GM12878 (cell line): ENCODE data around the gene LMX1B.

ENCODE experiments used
- ATF2 ChIP-seq: IDR thresholded peaks from 2 replicates; pipeline ENCODE4 v1.6.1; 2012; ENCODE audit warnings: low read length, inconsistent platforms
- CHD1 ChIP-seq: IDR thresholded peaks from 2 replicates; pipeline ENCODE4 v1.6.1; 2012; ENCODE audit warnings: low read depth, low read length, improper control_type of control experiment
- CREM ChIP-seq: IDR thresholded peaks from 2 replicates; pipeline ENCODE4 v1.6.1; 2014; ENCODE audit warnings: antibody characterized with exemption, low read depth
- CTCF ChIP-seq, 3 experiments: IDR thresholded peaks in 2 of 3; conservative IDR thresholded peaks in 1 of 3; 2 replicates each; pipeline ENCODE4 v1.5.1; 2011; ENCODE audit warnings: low read depth in 3 of 3, low read length in 3 of 3, mild to moderate bottlenecking in 3 of 3, control low read depth in 2 of 3, moderate library complexity in 2 of 3, inconsistent platforms in 1 of 3, mixed read lengths in 1 of 3; ENCODE audit not compliant: control insufficient read depth in 2 of 3, insufficient read depth in 1 of 3; ENCODE audit errors: extremely low read depth in 1 of 3
- EZH2 ChIP-seq: IDR thresholded peaks from 2 replicates; pipeline ENCODE4 v1.6.1; 2012; ENCODE audit warnings: low read depth, mild to moderate bottlenecking, control low read depth, inconsistent platforms, low read length, borderline replicate concordance; ENCODE audit not compliant: control insufficient read depth
- MTA2 ChIP-seq: fragments of 450-650 bp; IDR thresholded peaks from 2 replicates; pipeline ENCODE4 v1.6.1; 2016; ENCODE audit warnings: low read depth, mild to moderate bottlenecking, moderate library complexity
- NFYB ChIP-seq: IDR thresholded peaks from 2 replicates; pipeline ENCODE4 v1.6.1; 2011; ENCODE audit warnings: low read depth, mild to moderate bottlenecking, low read length, improper control_type of control experiment, moderate library complexity; ENCODE audit not compliant: insufficient read depth
- POLR2AphosphoS5 ChIP-seq: IDR thresholded peaks from 2 replicates; pipeline ENCODE4 v1.6.1; 2011; ENCODE audit warnings: mild to moderate bottlenecking, low read length, inconsistent platforms
- RBBP5 ChIP-seq: fragments of 200-600 bp; sonication (generic); conservative IDR thresholded peaks from 2 replicates; pipeline ENCODE4 v1.6.1; 2016
- SUZ12 ChIP-seq: fragments of 200-600 bp; sonication (generic); IDR thresholded peaks from one replicate; pipeline ENCODE4 v1.6.1; 2018; ENCODE audit warnings: antibody characterized with exemption, mild to moderate bottlenecking; ENCODE audit not compliant: unreplicated experiment
- YY1 ChIP-seq: IDR thresholded peaks from 2 replicates; pipeline ENCODE4 v1.6.1; 2011; ENCODE audit warnings: low read depth, mild to moderate bottlenecking, low read length

- TF ChIP-seq CTCF (IDR thresholded peaks at IDR 0.05 in 2 of 3, conservative IDR thresholded peaks at IDR 0.05 in 1 of 3; ENCODE audit: control insufficient read depth in 2 of 3, extremely low read depth in 1 of 3, insufficient read depth in 1 of 3, low read depth in 3 of 3, low read length in 3 of 3) (no peak), CHD1 (no peak), YY1 (no peak), RBBP5 (no peak), EZH2 (no peak), CREM (no peak), ATF2 (no peak), SUZ12 (no peak), MTA2 (no peak), POLR2AphosphoS5 (no peak), NFYB (no peak)
Observed at GRCh38 chr9:126620478-126620877, 6.8 kb downstream of the LMX1B start.
